Testis (tissue), 2 donors: ENCODE measurements around the gene FOXJ3.

Source experiments
- CTCF ChIP-seq, 3 experiments: fragments of 450-650 bp in 2 of 3; fragments of 200-600 bp in 1 of 3; sonication (generic) in 1 of 3; IDR thresholded peaks; one replicate each; pipeline ENCODE4 v1.5.1; 2016 to 2019; ENCODE audit warnings: antibody characterized with exemption in 3 of 3, mild to moderate bottlenecking in 2 of 3, moderate library complexity in 1 of 3
- POLR2A ChIP-seq: fragments of 450-650 bp; IDR thresholded peaks from one replicate; pipeline ENCODE4 v1.6.1; 2017; ENCODE audit warnings: antibody characterized with exemption, mild to moderate bottlenecking, moderate library complexity

GRCh38 chr1:42127767-42128166 lies 207.3 kb downstream of the FOXJ3 start:
- no peak for TF ChIP-seq CTCF (IDR thresholded peaks at IDR 0.05)
- no peak for TF ChIP-seq POLR2A
